IMR-90 (cell line): ENCODE measurements around the gene PCDHB10. TPM values are rescaled to one million over a fixed set of nuclear protein-coding genes. Genes with fewer than 3 reads are reported as not detected.
"Not testable (repeated sequence)": the region's sequence is repeated elsewhere in the genome, so short reads cannot be mapped to it uniquely, and the experiment has no call there.

Experiments used
- ATAC-seq: fragments of 200-7000 bp; cut with Tn5 transposase; 2 replicates; pipeline ENCODE4 v1.9.1; 2020; ENCODE audit warnings: low read depth, mild to moderate bottlenecking, moderate library complexity
- BruUV-seq: library from RNA; stranded (reverse); fragments of 400-500 nt; replicated peaks from 2 replicates; lab custom pipeline; 2021; lab: Mats Ljungman, UMichigan
- CTCF ChIA-PET: fragments of 300-600 bp; formaldehyde crosslinking; extraction: SDS; loops from one replicate; lab custom pipeline; 2021; ENCODE audit warnings: antibody characterized with exemption; lab: Yijun Ruan, JAX
- POLR2A ChIA-PET: fragments of 300-600 bp; sonication (Branson Sonifier 250); formaldehyde crosslinking; loops from one replicate; lab custom pipeline; 2022; ENCODE audit warnings: antibody characterized with exemption; ENCODE audit not compliant: unreplicated experiment; lab: Charles Lee
- DNase-seq: peaks from one replicate; pipeline ENCODE4 v3.0.0; 2013
- H2AFZ ChIP-seq: replicated peaks from 2 replicates; pipeline ENCODE3; 2013; ENCODE audit warnings: low read length, mild to moderate bottlenecking; ENCODE audit not compliant: poor library complexity
- H2AK5ac ChIP-seq: 2 replicates; pipeline ENCODE4 v1.6.1; 2013; ENCODE audit warnings: low read depth, low read length, inconsistent platforms
- H2AK9ac ChIP-seq: replicated peaks from 2 replicates; pipeline ENCODE3; 2013; ENCODE audit warnings: mild to moderate bottlenecking, low read depth, low read length, moderate library complexity; ENCODE audit not compliant: poor library complexity
- H2BK120ac ChIP-seq: 2 replicates; pipeline ENCODE4 v1.6.1; 2013; ENCODE audit warnings: low read depth, low read length, inconsistent platforms
- H2BK15ac ChIP-seq: 3 replicates; pipeline ENCODE4 v1.6.1; 2013; ENCODE audit warnings: low read depth, low read length, inconsistent platforms
- H2BK20ac ChIP-seq: 2 replicates; pipeline ENCODE4 v1.6.1; 2013; ENCODE audit warnings: low read depth, mild to moderate bottlenecking, inconsistent platforms, low read length, moderate library complexity
- H2BK5ac ChIP-seq: 2 replicates; pipeline ENCODE4 v1.6.1; 2013; ENCODE audit warnings: mild to moderate bottlenecking, low read depth, low read length, inconsistent platforms; ENCODE audit not compliant: poor library complexity, severe bottlenecking
- H3K14ac ChIP-seq: replicated peaks from 2 replicates; pipeline ENCODE4 v1.6.1; 2013; ENCODE audit warnings: low read depth, low read length, inconsistent platforms
- H3K18ac ChIP-seq: 2 replicates; pipeline ENCODE4 v1.6.1; 2013; ENCODE audit warnings: low read depth, low read length, control low read depth
- H3K23ac ChIP-seq: 2 replicates; pipeline ENCODE4 v1.6.1; 2013; ENCODE audit warnings: low read depth, low read length, inconsistent platforms
- H3K27ac ChIP-seq: 2 replicates; pipeline ENCODE4 v1.5.1; 2013; ENCODE audit warnings: mild to moderate bottlenecking, control low read depth, low read length; ENCODE audit not compliant: insufficient read depth
- H3K27me3 ChIP-seq: 2 replicates; pipeline ENCODE4 v1.6.1; 2013; ENCODE audit warnings: low read length; ENCODE audit not compliant: control insufficient read depth, insufficient read depth
- H3K36me3 ChIP-seq: 2 replicates; pipeline ENCODE4 v1.6.1; 2013; ENCODE audit warnings: low read length, mixed read lengths; ENCODE audit not compliant: control insufficient read depth, insufficient read depth
- H3K4ac ChIP-seq: 2 replicates; pipeline ENCODE4 v1.6.1; 2013; ENCODE audit warnings: low read depth, low read length, inconsistent platforms
- H3K4me1 ChIP-seq: 2 replicates; pipeline ENCODE4 v1.6.1; 2013; ENCODE audit warnings: low read length, mixed read lengths; ENCODE audit not compliant: control insufficient read depth, insufficient read depth
- H3K4me2 ChIP-seq: 2 replicates; pipeline ENCODE4 v1.6.1; 2013; ENCODE audit warnings: low read depth, mild to moderate bottlenecking, control low read depth, low read length, moderate library complexity
- H3K4me3 ChIP-seq: 2 replicates; pipeline ENCODE4 v1.5.1; 2013; ENCODE audit warnings: low read depth, mild to moderate bottlenecking, control low read depth, low read length, moderate library complexity; ENCODE audit not compliant: insufficient read depth
- H3K56ac ChIP-seq: 2 replicates; pipeline ENCODE4 v1.6.1; 2013; ENCODE audit warnings: low read length, inconsistent platforms; ENCODE audit not compliant: insufficient read depth; ENCODE audit errors: extremely low read depth
- H3K79me1 ChIP-seq, 2 experiments: 2 replicates each; pipeline ENCODE4 v1.6.1; 2013; ENCODE audit warnings: low read length in 2 of 2, inconsistent platforms in 1 of 2, low read depth in 1 of 2
- H3K9ac ChIP-seq: 2 replicates; pipeline ENCODE4 v1.6.1; 2013; ENCODE audit warnings: low read depth, low read length, control low read depth
- H3K9me1 ChIP-seq: 2 replicates; pipeline ENCODE4 v1.6.1; 2013; ENCODE audit warnings: low read length, inconsistent platforms; ENCODE audit not compliant: insufficient read depth
- H3K9me3 ChIP-seq: 2 replicates; pipeline ENCODE4 v1.6.1; 2013; ENCODE audit warnings: low read length; ENCODE audit not compliant: control insufficient read depth, insufficient read depth
- H4K20me1 ChIP-seq: 2 replicates; pipeline ENCODE4 v1.6.1; 2013; ENCODE audit warnings: low read length, inconsistent platforms; ENCODE audit not compliant: insufficient read depth
- H4K5ac ChIP-seq: 2 replicates; pipeline ENCODE4 v1.6.1; 2013; ENCODE audit warnings: mild to moderate bottlenecking, low read depth, low read length, control low read depth
- H4K8ac ChIP-seq, 2 experiments: 2 replicates each; pipeline ENCODE4 v1.6.1; 2013; ENCODE audit warnings: low read depth in 2 of 2, low read length in 2 of 2, control low read depth in 1 of 2, inconsistent platforms in 1 of 2
- H4K91ac ChIP-seq: 2 replicates; pipeline ENCODE4 v1.6.1; 2013; ENCODE audit warnings: low read depth, low read length, inconsistent platforms; ENCODE audit not compliant: insufficient read depth
- CEBPB ChIP-seq: IDR thresholded peaks from 2 replicates; pipeline ENCODE4 v1.6.1; 2012; ENCODE audit warnings: low read depth, low read length, improper control_type of control experiment
- CHD1 ChIP-seq: IDR thresholded peaks from 2 replicates; pipeline ENCODE4 v1.6.1; 2012; ENCODE audit warnings: low read depth, low read length, improper control_type of control experiment
- FOS ChIP-seq: fragments of 150-350 bp; IDR thresholded peaks from 2 replicates; pipeline ENCODE4 v1.6.1; 2016; ENCODE audit warnings: low read depth, low read length
- POLR2A ChIP-seq: IDR thresholded peaks from 2 replicates; pipeline ENCODE4 v1.6.1; 2012; ENCODE audit warnings: mild to moderate bottlenecking, low read depth, low read length
- RAD21 ChIP-seq: IDR thresholded peaks from 2 replicates; pipeline ENCODE4 v1.6.1; 2012; ENCODE audit warnings: low read length, improper control_type of control experiment
- SMC3 ChIP-seq: fragments of 150-350 bp; IDR thresholded peaks from 2 replicates; pipeline ENCODE4 v1.6.1; 2016; ENCODE audit warnings: low read depth, mild to moderate bottlenecking, antibody characterized with exemption, low read length, moderate library complexity
- WGBS, 2 experiments: methylation state at CpG; one replicate each; pipeline versions ENCODE4 v1.1.5 to v1.1.7; 2013; ENCODE audit warnings: missing lambda C conversion rate in 2 of 2; ENCODE audit not compliant: insufficient read length in 1 of 2; ENCODE audit errors: extremely low coverage in 2 of 2; 5-methylcytosine and 5-hydroxymethylcytosine counted together
- dilution Hi-C: fragments of 300-500 bp; cut with HindIII; formaldehyde crosslinking; loops from one replicate; pipeline ENCODE4 v1.14.3; 2018; ENCODE audit warnings: low sequenced_read_pairs; ENCODE audit not compliant: unreplicated experiment
- in situ Hi-C: fragments of 300-500 bp; cut with MboI; formaldehyde crosslinking; loops from 3 replicates; pipeline ENCODE4 v1.14.3; 2019; ENCODE audit warnings: low sequenced_read_pairs, inconsistent platforms, mixed read lengths
- intact Hi-C: fragments of 100-400 bp; cut with micrococcal nuclease; formaldehyde crosslinking; loops from 2 replicates; pipeline ENCODE4 v1.10.0; 2022
- polyA plus RNA-seq, 3 experiments: library from polyadenylated mRNA; depleted of rRNA; stranded (reverse); fragments of >200 nt; gene quantifications; 2 replicates each; pipeline ENCODE4 v1.2.3, GENCODE V29; 2012; ENCODE audit warnings: low replicate concordance in 1 of 3
- total RNA-seq: library from RNA; depleted of rRNA; stranded (reverse); fragments of >200 nt; gene quantifications from 2 replicates; pipeline ENCODE4 v1.2.3, GENCODE V29; 2012
- TF ChIP-seq, protein P1 (sequence below): conservative IDR thresholded peaks from 2 replicates; pipeline ENCODE4 v1.5.1; 2012; ENCODE audit warnings: mild to moderate bottlenecking, low read depth, low read length, improper control_type of control experiment

The PCDHB10 gene
- total and polyA plus RNA-seq, 2 of the 4 experiments (the other 2 are of a cell fraction): 0.18 to 0.22 TPM

DNA sequence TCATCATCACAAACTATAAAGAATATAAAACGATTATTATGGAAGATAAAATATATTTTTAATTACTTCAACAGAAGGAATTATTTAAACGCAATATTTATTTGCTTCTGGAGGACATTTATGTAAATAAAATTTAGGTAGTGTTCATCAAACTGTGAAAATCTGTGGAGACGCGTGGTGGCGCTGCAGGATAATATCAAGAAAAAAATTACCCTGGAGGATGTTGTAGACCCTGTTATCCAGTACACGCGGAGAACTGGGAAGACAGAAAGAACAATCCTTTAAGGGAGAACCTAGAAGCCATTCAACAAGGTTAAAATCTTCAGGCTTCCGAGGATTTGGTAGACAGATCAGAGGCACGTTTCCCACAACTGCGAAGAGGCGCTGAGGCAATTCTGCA is 16.3 kb downstream of the PCDHB10 start, which contains the start of gene PCDHB12:
PCDHB12 (plus strand) TSS at position 242 of the 400 bp plus-strand sequence. CDS start 189 bp downstream, outside the sequence.
- peak; percentile 44 for ATAC-seq
- Histone ChIP-seq H3K27me3 (no peaks in the 10 kb centered on the region), H3K27ac (no peak within 1 kb of the TSS), H3K4me1 (no peaks in the 10 kb centered on the region), H2BK20ac (no peak within 1 kb of the TSS), H2AK5ac (no peak within 1 kb of the TSS), H3K4me2 (peak within 1 kb of the TSS; percentile 31), H3K4me3 (peak within 1 kb of the TSS; percentile 60), H3K9me1 (no peaks in the 10 kb centered on the region), H3K23ac (no peak within 1 kb of the TSS), H2AFZ (no peak within 1 kb of the TSS), H4K5ac (no peak within 1 kb of the TSS), H4K91ac (no peak within 1 kb of the TSS), H3K56ac (no peak within 1 kb of the TSS), H3K9me3 (peaks cover 14% of the 10 kb centered on the region; the same call in 1 of the 2 replicates), H2BK5ac (no peak within 1 kb of the TSS), H4K8ac (no peak within 1 kb of the TSS), H2AK9ac (no peak within 1 kb of the TSS), H3K18ac (no peak within 1 kb of the TSS), H3K4ac (no peak within 1 kb of the TSS), H3K14ac (no peak within 1 kb of the TSS), H2BK15ac (no peak within 1 kb of the TSS), H3K9ac (no peak within 1 kb of the TSS; the same call in 1 of the 2 replicates), H3K36me3 (no peaks in the 10 kb centered on the region), H4K20me1 (no peaks in the 10 kb centered on the region), H2BK120ac (no peak within 1 kb of the TSS), H3K79me1 (no peaks in the 10 kb centered on the region)
- ChIA-PET CTCF (interaction anchor here (0.6 to 0.9 kb wide), 3 partner anchors 10 to 209 kb away, joined by 3 read pairs; partner anchors contain the start of genes PCDHB9 and PCDHGB7), POLR2A (no interaction called here)
- in situ Hi-C loops: no loop called here
- WGBS, 2 experiments: 0% methylated on average over 1 of the region's 11 CpGs; no CpG with 5 or more reads in 1 of the 2 experiments
- peak; percentile 2 for DNase-seq
- no peak for TF ChIP-seq CHD1
- TF ChIP-seq RAD21: no peak
- TF ChIP-seq, protein P1, sequence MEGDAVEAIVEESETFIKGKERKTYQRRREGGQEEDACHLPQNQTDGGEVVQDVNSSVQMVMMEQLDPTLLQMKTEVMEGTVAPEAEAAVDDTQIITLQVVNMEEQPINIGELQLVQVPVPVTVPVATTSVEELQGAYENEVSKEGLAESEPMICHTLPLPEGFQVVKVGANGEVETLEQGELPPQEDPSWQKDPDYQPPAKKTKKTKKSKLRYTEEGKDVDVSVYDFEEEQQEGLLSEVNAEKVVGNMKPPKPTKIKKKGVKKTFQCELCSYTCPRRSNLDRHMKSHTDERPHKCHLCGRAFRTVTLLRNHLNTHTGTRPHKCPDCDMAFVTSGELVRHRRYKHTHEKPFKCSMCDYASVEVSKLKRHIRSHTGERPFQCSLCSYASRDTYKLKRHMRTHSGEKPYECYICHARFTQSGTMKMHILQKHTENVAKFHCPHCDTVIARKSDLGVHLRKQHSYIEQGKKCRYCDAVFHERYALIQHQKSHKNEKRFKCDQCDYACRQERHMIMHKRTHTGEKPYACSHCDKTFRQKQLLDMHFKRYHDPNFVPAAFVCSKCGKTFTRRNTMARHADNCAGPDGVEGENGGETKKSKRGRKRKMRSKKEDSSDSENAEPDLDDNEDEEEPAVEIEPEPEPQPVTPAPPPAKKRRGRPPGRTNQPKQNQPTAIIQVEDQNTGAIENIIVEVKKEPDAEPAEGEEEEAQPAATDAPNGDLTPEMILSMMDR: peak; percentile 31
- no peak for TF ChIP-seq FOS
- no peak for TF ChIP-seq SMC3
- no peak for TF ChIP-seq POLR2A
- TF ChIP-seq CEBPB: no peak
- dilution Hi-C loops: no loop called here
- BruUV-seq: no TSS peak
- intact Hi-C loops: no loop called here

DNA sequence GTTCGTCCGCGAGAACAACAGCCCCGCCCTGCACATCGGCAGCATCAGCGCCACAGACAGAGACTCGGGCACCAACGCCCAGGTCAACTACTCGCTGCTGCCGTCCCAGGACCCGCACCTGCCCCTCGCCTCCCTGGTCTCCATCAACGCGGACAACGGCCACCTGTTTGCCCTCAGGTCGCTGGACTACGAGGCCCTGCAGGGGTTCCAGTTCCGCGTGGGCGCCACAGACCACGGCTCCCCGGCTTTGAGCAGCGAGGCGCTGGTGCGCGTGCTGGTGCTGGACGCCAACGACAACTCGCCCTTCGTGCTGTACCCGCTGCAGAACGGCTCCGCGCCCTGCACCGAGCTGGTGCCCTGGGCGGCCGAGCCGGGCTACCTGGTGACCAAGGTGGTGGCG is 18.1 kb downstream of the PCDHB10 start:
- H3K4ac ChIP-seq, H2AK5ac ChIP-seq, H3K36me3 ChIP-seq, H2BK20ac ChIP-seq, H3K79me1 ChIP-seq, H3K9ac ChIP-seq, CTCF ChIA-PET, dilution Hi-C loops, in situ Hi-C loops, H4K91ac ChIP-seq, H3K4me1 ChIP-seq, H2AFZ ChIP-seq, H4K8ac ChIP-seq, POLR2A ChIA-PET, H3K4me3 ChIP-seq, H2AK9ac ChIP-seq, H3K27ac ChIP-seq, H3K9me1 ChIP-seq, H2BK120ac ChIP-seq, intact Hi-C loops, ATAC-seq, H2BK5ac ChIP-seq, H3K18ac ChIP-seq, BruUV-seq, H4K5ac ChIP-seq, H3K4me2 ChIP-seq, H3K27me3 ChIP-seq, DNase-seq, H4K20me1 ChIP-seq, H3K14ac ChIP-seq, H2BK15ac ChIP-seq, H3K56ac ChIP-seq, H3K23ac ChIP-seq: not testable (repeated sequence)
- peaks cover 20% of the 10 kb centered on the region; the same call in 1 of the 2 replicates for H3K9me3 ChIP-seq
- 48% methylated on average over 10 of the region's 39 CpGs; no CpG with 5 or more reads in 1 of the 2 experiments for WGBS, 2 experiments
